OCI-LY7 (cell line): Measurements from ENCODE around the gene FBXW8. TPM values are rescaled to one million over a fixed set of nuclear protein-coding genes. Genes with fewer than 3 reads are reported as not detected.

ENCODE experiments used
- BruUV-seq: library from RNA; stranded (reverse); fragments of 400-500 nt; replicated peaks from 2 replicates; lab custom pipeline; 2021; lab: Mats Ljungman, UMichigan
- CTCF ChIA-PET: fragments of 300-600 bp; sonication (Branson Sonifier 250); formaldehyde crosslinking; loops from one replicate; lab custom pipeline; 2022; ENCODE audit warnings: antibody characterized with exemption; ENCODE audit not compliant: unreplicated experiment; lab: Charles Lee
- POLR2A ChIA-PET: fragments of 300-600 bp; sonication (Branson Sonifier 250); formaldehyde crosslinking; loops from one replicate; lab custom pipeline; 2022; ENCODE audit warnings: antibody characterized with exemption; lab: Charles Lee
- DNase-seq: peaks from one replicate; pipeline ENCODE4 v3.0.0-alpha.2; 2015; ENCODE audit warnings: low spot score
- H2AFZ ChIP-seq: fragments of 200-600 bp; sonication (generic), shearing (Covaris generic); 2 replicates; pipeline ENCODE4 v1.6.1; 2014; ENCODE audit warnings: mild to moderate bottlenecking, antibody characterized with exemption, low read length, moderate library complexity
- H3K27ac ChIP-seq: fragments of 200-600 bp; sonication (generic); 2 replicates; pipeline ENCODE4 v1.5.1; 2014; ENCODE audit warnings: mixed run types, low read depth, mild to moderate bottlenecking, moderate library complexity, low read length, inconsistent platforms; ENCODE audit not compliant: poor library complexity, severe bottlenecking
- H3K36me3 ChIP-seq: fragments of 200-600 bp; sonication (generic); 2 replicates; pipeline ENCODE4 v1.6.1; 2014; ENCODE audit warnings: mild to moderate bottlenecking, antibody characterized with exemption, low read length, moderate library complexity, mixed read lengths; ENCODE audit not compliant: insufficient read depth
- H3K4me1 ChIP-seq: fragments of 200-600 bp; sonication (generic); 2 replicates; pipeline ENCODE4 v1.5.1; 2014; ENCODE audit warnings: mild to moderate bottlenecking, low read length; ENCODE audit not compliant: insufficient read depth, poor library complexity, severe bottlenecking
- H3K4me2 ChIP-seq: fragments of 200-600 bp; sonication (generic); 2 replicates; pipeline ENCODE4 v1.6.1; 2014; ENCODE audit warnings: mild to moderate bottlenecking, low read length
- H3K4me3 ChIP-seq: fragments of 200-600 bp; sonication (generic); 2 replicates; pipeline ENCODE4 v1.5.1; 2014; ENCODE audit warnings: mild to moderate bottlenecking, low read depth, low read length; ENCODE audit not compliant: poor library complexity, severe bottlenecking
- H3K79me2 ChIP-seq: fragments of 200-600 bp; sonication (generic); 2 replicates; pipeline ENCODE4 v1.6.1; 2016; ENCODE audit warnings: low read depth, mild to moderate bottlenecking, low read length, moderate library complexity, mixed read lengths; ENCODE audit not compliant: insufficient read depth
- H3K9me2 ChIP-seq: fragments of 200-600 bp; sonication (generic); 2 replicates; pipeline ENCODE4 v1.6.1; 2016; ENCODE audit warnings: mild to moderate bottlenecking, low read length, mixed read lengths; ENCODE audit not compliant: insufficient read depth
- H3K9me3 ChIP-seq: fragments of 200-600 bp; sonication (generic); 2 replicates; pipeline ENCODE4 v1.6.1; 2014; ENCODE audit warnings: mild to moderate bottlenecking, mixed run types, low read length, mixed read lengths
- H4K20me1 ChIP-seq: fragments of 200-600 bp; sonication (generic); 2 replicates; pipeline ENCODE4 v1.6.1; 2014; ENCODE audit warnings: mild to moderate bottlenecking, antibody characterized with exemption, low read length, moderate library complexity, mixed read lengths; ENCODE audit not compliant: insufficient read depth
- CTCF ChIP-seq: fragments of 200-600 bp; sonication (generic); conservative IDR thresholded peaks from 2 replicates; pipeline ENCODE4 v1.5.1; 2014; ENCODE audit warnings: mild to moderate bottlenecking, antibody characterized with exemption, low read length, moderate library complexity, mixed read lengths
- EZH2phosphoT487 ChIP-seq: fragments of 200-600 bp; sonication (generic); IDR thresholded peaks from 2 replicates; pipeline ENCODE4 v1.6.1; 2018; ENCODE audit warnings: low read depth, borderline replicate concordance, mild to moderate bottlenecking, mixed run types, antibody characterized with exemption, low read length, moderate library complexity, mixed read lengths
- intact Hi-C: fragments of 100-400 bp; cut with micrococcal nuclease; formaldehyde crosslinking; loops from one replicate; pipeline ENCODE4 v1.10.0; 2022; ENCODE audit not compliant: unreplicated experiment
- total RNA-seq, 2 experiments: library from RNA; depleted of rRNA in 1 of 2; stranded (reverse); fragments of >200 nt in 1 of 2; shearing (Covaris generic) in 1 of 2; gene quantifications; 2 replicates each; pipeline ENCODE4 v1.2.3, GENCODE V29; 2014 to 2022

Gene FBXW8
- total RNA-seq, 2 experiments from 2014 or later: 29.8 to 34.0 TPM

- H3K27ac ChIP-seq: no peak overlapping the region
- no peak overlapping the region for H3K4me2 ChIP-seq
- H3K9me3 ChIP-seq: no peaks in the 10 kb centered on the region
- DNase-seq: no peak
- no peaks in the 10 kb centered on the region for H4K20me1 ChIP-seq
- no peaks in the 10 kb centered on the region for H3K79me2 ChIP-seq
- intact Hi-C loops: no loop called here
- no peaks in the 10 kb centered on the region for H3K4me1 ChIP-seq
- ChIA-PET CTCF (no interaction called here), POLR2A (no interaction called here)
- no peaks in the 10 kb centered on the region for H3K36me3 ChIP-seq
- no peak overlapping the region for H2AFZ ChIP-seq
- TF ChIP-seq EZH2phosphoT487: no peak
- no peak for TF ChIP-seq CTCF
- no TSS peak for BruUV-seq
- no peak overlapping the region for H3K4me3 ChIP-seq
- H3K9me2 ChIP-seq: no peaks in the 10 kb centered on the region
Observed at GRCh38 chr12:117038023-117038680, 127.4 kb downstream of the FBXW8 start.

- intact Hi-C loops: no loop called here
- Histone ChIP-seq H4K20me1 (no peaks in the 10 kb centered on the region), H3K27ac (no peak overlapping the region), H3K4me3 (no peak overlapping the region), H3K4me2 (no peak overlapping the region), H3K79me2 (no peaks in the 10 kb centered on the region), H3K9me3 (no peaks in the 10 kb centered on the region), H3K9me2 (no peaks in the 10 kb centered on the region), H2AFZ (no peak overlapping the region), H3K4me1 (no peaks in the 10 kb centered on the region), H3K36me3 (no peaks in the 10 kb centered on the region)
- no TSS peak for BruUV-seq
- no peak for TF ChIP-seq CTCF
- TF ChIP-seq EZH2phosphoT487: no peak
- ChIA-PET POLR2A (no interaction called here), CTCF (no interaction called here)
- DNase-seq: no peak
Observed at GRCh38 chr12:117038919-117039318, 128.2 kb downstream of the FBXW8 start.

GRCh38 chr12:117039891-117040309 lies 129.2 kb downstream of the FBXW8 start:
- no TSS peak for BruUV-seq
- no peak overlapping the region for H3K4me2 ChIP-seq
- no peak overlapping the region for H2AFZ ChIP-seq
- H3K4me3 ChIP-seq: no peak overlapping the region
- TF ChIP-seq CTCF (no peak), EZH2phosphoT487 (no peak)
- ChIA-PET POLR2A (no interaction called here), CTCF (no interaction called here)
- no peaks in the 10 kb centered on the region for H3K79me2 ChIP-seq
- no peaks in the 10 kb centered on the region for H3K9me2 ChIP-seq
- no peak for DNase-seq
- no peaks in the 10 kb centered on the region for H3K36me3 ChIP-seq
- no peak overlapping the region for H3K27ac ChIP-seq
- H3K4me1 ChIP-seq: no peaks in the 10 kb centered on the region
- H3K9me3 ChIP-seq: no peaks in the 10 kb centered on the region
- no peaks in the 10 kb centered on the region for H4K20me1 ChIP-seq
- intact Hi-C loops: no loop called here
